ENCODE results near the gene TGFB3.

GRCh38 chr14:76015668-76016067 is 33.9 kb upstream of the TGFB3 start:
- TF ChIP-seq CTCF (IDR thresholded peaks at IDR 0.05): no peak
- TF ChIP-seq POLR2AphosphoS5 (IDR thresholded peaks at IDR 0.05): no peak
- no peak for TF ChIP-seq POLR2A (IDR thresholded peaks at IDR 0.05; ENCODE audit: low read depth)
